Mesenchymal stem cell (in vitro differentiated cells and primary cell): ENCODE data around the gene ITGB4.

ENCODE experiments used
- DNase-seq: peaks from one replicate; pipeline ENCODE4 v3.0.0-alpha.2; 2013
- H2AFZ ChIP-seq: one replicate; pipeline ENCODE4 v1.6.1; 2013; ENCODE audit warnings: low read depth, mild to moderate bottlenecking, control low read depth, inconsistent platforms, low read length, moderate library complexity
- H2AK5ac ChIP-seq: 2 replicates; pipeline ENCODE4 v1.6.1; 2013; ENCODE audit warnings: low read length, moderate library complexity, mild to moderate bottlenecking, inconsistent platforms; ENCODE audit not compliant: severe bottlenecking
- H2BK120ac ChIP-seq: one replicate; pipeline ENCODE4 v1.6.1; 2013; ENCODE audit warnings: low read depth, mild to moderate bottlenecking, inconsistent platforms, low read length, moderate library complexity
- H2BK12ac ChIP-seq, 2 experiments: one replicate each; pipeline ENCODE4 v1.6.1; 2013; ENCODE audit warnings: inconsistent platforms in 2 of 2, low read length in 2 of 2, mild to moderate bottlenecking in 2 of 2, moderate library complexity in 2 of 2, control low read depth in 1 of 2
- H2BK15ac ChIP-seq: one replicate; pipeline ENCODE4 v1.6.1; 2013; ENCODE audit warnings: mild to moderate bottlenecking, low read depth, inconsistent platforms; ENCODE audit not compliant: poor library complexity, severe bottlenecking
- H2BK5ac ChIP-seq: 2 replicates; pipeline ENCODE4 v1.6.1; 2013; ENCODE audit warnings: low read depth, mild to moderate bottlenecking, low read length, control low read depth, inconsistent platforms; ENCODE audit not compliant: poor library complexity, severe bottlenecking
- H3K14ac ChIP-seq, 2 experiments: one replicate each; pipeline ENCODE4 v1.6.1; 2013; ENCODE audit warnings: inconsistent platforms in 2 of 2, low read length in 2 of 2, control low read depth in 1 of 2, mild to moderate bottlenecking in 1 of 2, moderate library complexity in 1 of 2
- H3K18ac ChIP-seq, 2 experiments: one replicate each; pipeline ENCODE4 v1.6.1; 2013; ENCODE audit warnings: inconsistent platforms in 2 of 2, low read length in 2 of 2, control low read depth in 1 of 2, low read depth in 1 of 2, mild to moderate bottlenecking in 1 of 2
- H3K23ac ChIP-seq, 2 experiments: one replicate each; pipeline ENCODE4 v1.6.1; 2013; ENCODE audit warnings: inconsistent platforms in 2 of 2, low read length in 2 of 2, mild to moderate bottlenecking in 2 of 2, moderate library complexity in 2 of 2, control low read depth in 1 of 2
- H3K27ac ChIP-seq: 2 replicates; pipeline ENCODE4 v1.5.1; 2013; ENCODE audit warnings: mild to moderate bottlenecking, moderate library complexity, low read length, control low read depth, inconsistent platforms; ENCODE audit not compliant: poor library complexity, severe bottlenecking
- H3K27me3 ChIP-seq, 2 experiments: 2 replicates each; pipeline versions ENCODE4 v1.6.1 to v1.7.0; 2013; ENCODE audit warnings: low read length in 2 of 2, mild to moderate bottlenecking in 2 of 2, moderate library complexity in 2 of 2, control low read depth in 1 of 2, inconsistent platforms in 1 of 2; ENCODE audit not compliant: control insufficient read depth in 1 of 2, insufficient read depth in 1 of 2
- H3K36me3 ChIP-seq, 2 experiments: 2 replicates each; pipeline versions ENCODE4 v1.6.1 to v1.7.0; 2013; ENCODE audit warnings: low read length in 2 of 2, control low read depth in 1 of 2, inconsistent platforms in 1 of 2, low read depth in 1 of 2, mild to moderate bottlenecking in 1 of 2; ENCODE audit not compliant: insufficient read depth in 2 of 2, control insufficient read depth in 1 of 2
- H3K4ac ChIP-seq, 2 experiments: one replicate each; pipeline ENCODE4 v1.6.1; 2013; ENCODE audit warnings: inconsistent platforms in 2 of 2, low read length in 2 of 2, mild to moderate bottlenecking in 2 of 2, moderate library complexity in 2 of 2, control low read depth in 1 of 2, low read depth in 1 of 2
- H3K4me1 ChIP-seq: 2 replicates; pipeline ENCODE4 v1.6.1; 2013; ENCODE audit warnings: low read depth, low read length, control low read depth; ENCODE audit not compliant: control insufficient read depth, insufficient read depth
- H3K4me2 ChIP-seq: 2 replicates; pipeline ENCODE4 v1.6.1; 2013; ENCODE audit warnings: low read length, mild to moderate bottlenecking, inconsistent platforms; ENCODE audit not compliant: poor library complexity, severe bottlenecking
- H3K4me3 ChIP-seq, 2 experiments: 2 replicates each; pipeline versions ENCODE4 v1.5.1 to v1.7.0; 2013; ENCODE audit warnings: low read length in 2 of 2, mild to moderate bottlenecking in 2 of 2, control low read depth in 1 of 2, low read depth in 1 of 2; ENCODE audit not compliant: insufficient read depth in 1 of 2
- H3K79me1 ChIP-seq: replicated peaks from 2 replicates; pipeline ENCODE4 v1.6.1; 2013; ENCODE audit warnings: mild to moderate bottlenecking, control low read depth, low read length, inconsistent platforms; ENCODE audit not compliant: poor library complexity, severe bottlenecking
- H3K9ac ChIP-seq: 2 replicates; pipeline ENCODE4 v1.7.0; 2013; ENCODE audit warnings: mild to moderate bottlenecking, low read length, moderate library complexity
- H3K9me3 ChIP-seq: 2 replicates; pipeline ENCODE4 v1.7.0; 2013; ENCODE audit warnings: mild to moderate bottlenecking, low read length; ENCODE audit not compliant: control insufficient read depth
- H4K8ac ChIP-seq: one replicate; pipeline ENCODE4 v1.6.1; 2013; ENCODE audit warnings: inconsistent platforms, mild to moderate bottlenecking, low read length, moderate library complexity
- H4K91ac ChIP-seq: one replicate; pipeline ENCODE4 v1.6.1; 2013; ENCODE audit warnings: mild to moderate bottlenecking, low read length, inconsistent platforms
- WGBS: methylation state at CpG from one replicate; pipeline ENCODE4 v1.1.7; 2013; ENCODE audit warnings: mixed read lengths; 5-methylcytosine and 5-hydroxymethylcytosine counted together

ITGB4 gene

DNA sequence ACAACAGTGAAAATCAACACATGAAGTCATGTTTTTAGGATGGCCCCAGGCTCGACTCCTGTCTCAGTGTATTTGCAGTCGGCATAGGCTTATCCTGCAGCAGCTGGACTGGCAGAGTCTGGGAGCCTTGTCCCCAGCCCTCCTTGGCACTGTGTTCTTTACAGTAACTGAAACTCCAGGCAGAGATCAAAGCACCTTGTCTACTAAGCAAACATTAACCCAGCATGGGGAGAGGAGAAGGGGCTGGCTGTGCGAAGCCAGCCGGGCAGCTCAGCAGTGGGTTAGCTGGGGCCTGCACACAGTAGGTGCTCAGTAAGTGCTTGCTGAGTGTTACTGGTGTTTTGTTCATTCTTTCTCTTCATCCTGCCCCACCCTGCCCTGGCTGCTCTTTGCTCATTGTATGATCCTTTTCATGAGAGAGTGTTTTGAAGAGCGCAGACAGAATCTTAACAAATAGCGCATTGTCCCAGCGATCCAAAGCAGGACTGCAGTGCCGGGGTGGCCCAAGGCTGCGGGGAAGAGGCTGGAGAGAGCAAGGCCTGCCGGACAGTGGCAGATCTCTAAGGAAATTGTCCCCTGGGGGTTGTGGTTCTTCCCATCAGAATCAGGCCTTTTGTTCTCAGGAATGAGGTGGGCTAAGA is 23.5 kb upstream of the ITGB4 start:
- Histone ChIP-seq H3K9me3 (no peaks in the 10 kb centered on the region), H4K91ac (peak overlapping the region; percentile 21), H3K9ac (no peak overlapping the region), H3K79me1 (peaks cover 2% of the 10 kb centered on the region), H2BK15ac (no peak overlapping the region), H2BK120ac (no peak overlapping the region), H3K4me3 (no peak overlapping the region), H3K4me1 (peaks cover 65% of the 10 kb centered on the region), H2AK5ac (peak overlapping the region; percentile 15), H3K23ac (no peak overlapping the region), H2BK12ac (no peak overlapping the region), H2AFZ (no peak overlapping the region), H3K4ac (no peak overlapping the region), H3K4me2 (no peak overlapping the region), H4K8ac (peak overlapping the region; percentile 10), H3K27ac (peak overlapping the region; percentile 69), H3K14ac (no peak overlapping the region), H2BK5ac (peak overlapping the region; percentile 76), H3K36me3 (peaks cover 35 to 76% of the 10 kb centered on the region in 2 experiments), H3K27me3 (no peaks in the 10 kb centered on the region), H3K18ac (no peak overlapping the region)
- whole genome bisulfite sequencing = 84% methylated on average over 10 of the region's 10 CpGs
- DNase-seq = no peak

- Histone ChIP-seq H2BK5ac (no peak overlapping the region), H4K8ac (no peak overlapping the region), H3K4me2 (no peak overlapping the region), H3K18ac (no peak overlapping the region), H3K36me3 (peaks cover 44 to 82% of the 10 kb centered on the region in 2 experiments), H3K4me3 (no peak overlapping the region), H2BK120ac (no peak overlapping the region), H3K79me1 (peaks cover 8% of the 10 kb centered on the region), H3K27ac (peak overlapping the region; percentile 82), H3K4me1 (peaks cover 59% of the 10 kb centered on the region), H2BK15ac (no peak overlapping the region), H2AFZ (no peak overlapping the region), H3K9ac (no peak overlapping the region), H4K91ac (no peak overlapping the region), H3K27me3 (no peaks in the 10 kb centered on the region), H3K9me3 (no peaks in the 10 kb centered on the region), H2AK5ac (peak overlapping the region; percentile 32), H2BK12ac (no peak overlapping the region), H3K14ac (no peak overlapping the region), H3K23ac (no peak overlapping the region), H3K4ac (no peak overlapping the region)
- 100% methylated on average over 3 of the region's 3 CpGs for WGBS
- no peak for DNase-seq
These were observed 22.6 kb upstream of the ITGB4 start for GRCh38 chr17:75698659-75699058.

DNA sequence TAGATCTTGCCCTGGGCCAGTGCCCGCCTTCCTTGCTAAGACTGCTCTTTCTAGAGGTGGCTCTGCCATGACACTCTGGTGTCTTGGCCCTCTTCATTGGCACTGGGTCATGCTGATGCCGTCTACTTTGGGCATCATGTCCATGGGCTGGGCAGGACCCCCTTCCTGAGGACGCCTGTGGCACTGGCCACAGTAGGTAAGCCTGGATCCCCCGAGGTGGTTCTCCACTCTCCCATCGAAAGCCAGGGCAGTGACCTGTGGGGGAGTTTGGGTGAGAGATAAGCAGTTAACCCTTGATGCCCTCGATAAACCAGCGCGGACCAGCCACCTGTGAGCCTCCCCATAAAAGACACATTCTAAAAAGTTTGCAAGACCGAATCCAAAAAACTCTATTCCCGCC is 20.0 kb upstream of the ITGB4 start:
- H3K9me3 ChIP-seq = no peaks in the 10 kb centered on the region
- no peak overlapping the region for H2AFZ ChIP-seq
- peak overlapping the region in 1 of 2 experiments; percentile 27 for H3K18ac ChIP-seq
- H3K27me3 ChIP-seq = no peaks in the 10 kb centered on the region
- peak overlapping the region; percentile 69 for H2BK5ac ChIP-seq
- no peak overlapping the region for H3K23ac ChIP-seq
- H3K79me1 ChIP-seq = peaks cover 25% of the 10 kb centered on the region
- H2AK5ac ChIP-seq = peak overlapping the region; percentile 99
- peak overlapping the region in 1 of 2 experiments; percentile 43 for H2BK12ac ChIP-seq
- no peak overlapping the region for H2BK15ac ChIP-seq
- no peak overlapping the region for H3K14ac ChIP-seq
- peaks cover 63 to 89% of the 10 kb centered on the region in 2 experiments for H3K36me3 ChIP-seq
- WGBS = 94% methylated on average over 10 of the region's 10 CpGs
- H3K9ac ChIP-seq = no peak overlapping the region
- peak overlapping the region; percentile 99 for H3K27ac ChIP-seq
- H4K8ac ChIP-seq = peak overlapping the region; percentile 35
- DNase-seq = no peak
- H3K4me1 ChIP-seq = peaks cover 48% of the 10 kb centered on the region
- no peak overlapping the region for H4K91ac ChIP-seq
- H3K4ac ChIP-seq = peak overlapping the region in 1 of 2 experiments; percentile 64
- H3K4me2 ChIP-seq = no peak overlapping the region
- no peak overlapping the region for H2BK120ac ChIP-seq
- H3K4me3 ChIP-seq = no peak overlapping the region

DNA sequence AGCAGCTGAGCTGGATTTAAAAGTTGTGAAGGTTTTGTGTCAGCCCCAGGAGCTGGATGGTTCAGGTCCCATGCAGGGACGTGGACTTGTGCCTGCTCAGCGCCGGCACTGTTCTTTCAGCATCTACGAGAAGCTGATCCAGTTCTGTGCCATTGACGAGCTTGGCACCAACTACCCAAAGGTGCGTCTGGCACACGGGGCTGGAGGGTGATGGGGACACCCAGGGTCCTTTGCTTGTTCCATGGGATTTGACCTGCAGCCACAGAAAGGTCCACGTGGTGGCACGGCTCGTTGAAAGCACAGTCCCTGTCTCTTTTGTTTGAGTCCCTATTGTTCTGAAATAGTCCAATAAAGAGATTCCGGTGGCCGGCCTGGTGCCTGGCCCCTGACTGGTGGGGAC is 18.1 kb upstream of the ITGB4 start:
- Histone ChIP-seq H2BK15ac (no peak overlapping the region), H3K36me3 (peaks cover 72 to 94% of the 10 kb centered on the region in 2 experiments), H3K9me3 (no peaks in the 10 kb centered on the region), H3K4me3 (no peak overlapping the region), H4K91ac (no peak overlapping the region), H2BK120ac (no peak overlapping the region), H3K79me1 (peaks cover 33% of the 10 kb centered on the region), H2BK12ac (no peak overlapping the region), H3K9ac (no peak overlapping the region), H3K14ac (no peak overlapping the region), H3K23ac (no peak overlapping the region), H3K4ac (no peak overlapping the region), H2AK5ac (peak overlapping the region; percentile 65), H3K27me3 (no peaks in the 10 kb centered on the region), H3K4me2 (no peak overlapping the region), H4K8ac (no peak overlapping the region), H3K27ac (no peak overlapping the region), H2AFZ (no peak overlapping the region), H3K4me1 (peaks cover 52% of the 10 kb centered on the region), H3K18ac (no peak overlapping the region), H2BK5ac (no peak overlapping the region)
- 98% methylated on average over 12 of the region's 12 CpGs for WGBS
- DNase-seq = no peak
